SH-SY5Y (cell line): ENCODE measurements around the gene GDF7.

ENCODE experiments used
- GATA2 ChIP-seq: IDR thresholded peaks from 2 replicates; pipeline ENCODE4 v1.6.1; 2011; ENCODE audit warnings: mild to moderate bottlenecking, low read depth, low read length
- GATA3 ChIP-seq: IDR thresholded peaks from 2 replicates; pipeline ENCODE4 v1.6.1; 2011; ENCODE audit warnings: low read depth, mild to moderate bottlenecking, low read length, moderate library complexity

DNA sequence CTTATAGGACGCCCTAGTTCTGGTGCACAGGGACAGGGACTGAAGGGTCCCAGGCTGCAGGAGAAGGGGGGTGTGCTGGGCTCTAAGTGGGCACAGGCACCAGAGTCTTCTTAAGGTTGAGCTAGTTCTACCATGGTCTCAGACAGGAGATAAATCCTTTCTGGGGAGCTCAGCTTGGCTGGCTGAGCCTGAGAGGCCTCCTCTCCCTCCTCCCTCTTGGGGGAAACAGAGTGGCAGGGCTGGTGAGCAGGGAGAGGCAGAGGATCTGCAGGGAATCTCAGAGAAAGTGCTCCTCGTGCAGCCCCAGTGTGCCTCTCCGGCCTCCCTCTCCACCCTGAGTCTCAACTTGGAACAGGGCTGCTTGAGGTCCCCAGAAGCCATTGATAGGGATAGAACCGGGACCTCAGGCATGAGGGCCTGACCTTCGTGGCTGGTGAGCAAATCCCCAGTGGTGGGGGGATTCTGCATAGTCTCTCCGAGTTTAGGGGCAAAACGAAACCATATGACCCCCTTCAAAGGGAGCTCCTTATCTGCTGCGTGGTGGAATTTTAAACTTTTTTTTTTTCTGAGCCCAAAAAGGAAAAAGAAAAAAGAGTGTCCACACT is 2.0 kb downstream of the GDF7 start:
- no peak for TF ChIP-seq GATA2
- no peak for TF ChIP-seq GATA3
